ENCODE results near the gene BCKDK.

DNA sequence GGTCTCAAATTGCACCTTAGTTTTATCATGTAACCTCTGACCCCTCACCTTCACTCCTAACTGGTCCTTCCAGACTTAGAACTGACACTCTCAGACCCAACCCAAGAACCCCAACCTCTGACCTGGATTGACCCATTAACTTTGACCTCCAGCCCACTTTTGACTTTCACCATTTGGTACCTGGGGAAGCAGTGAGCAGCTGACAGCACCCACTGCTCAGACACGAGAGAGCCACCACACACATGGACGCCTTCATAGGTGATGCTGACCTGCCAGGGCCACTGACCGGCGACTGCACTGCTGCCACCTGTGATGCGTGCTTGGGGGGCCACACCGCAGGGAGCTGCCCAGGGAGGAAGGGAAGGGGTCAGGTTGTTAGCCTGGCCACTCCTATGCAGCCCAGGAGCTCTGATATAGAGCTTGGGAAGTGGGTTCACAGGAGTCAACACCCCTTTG lies 24.9 kb downstream of the BCKDK start:
- no peak for TF ChIP-seq GABPA (IDR thresholded peaks at IDR 0.05; ENCODE audit: borderline replicate concordance, insufficient read depth, low read length)
- no peak for TF ChIP-seq RAD21 (IDR thresholded peaks at IDR 0.05 in 1 of 2, conservative IDR thresholded peaks at IDR 0.05 in 1 of 2; ENCODE audit: low read depth in 2 of 2, low read length in 2 of 2)
- no peak for TF ChIP-seq PHF8 (conservative IDR thresholded peaks at IDR 0.05; ENCODE audit: low read depth, low read length)
- TF ChIP-seq, protein P1, sequence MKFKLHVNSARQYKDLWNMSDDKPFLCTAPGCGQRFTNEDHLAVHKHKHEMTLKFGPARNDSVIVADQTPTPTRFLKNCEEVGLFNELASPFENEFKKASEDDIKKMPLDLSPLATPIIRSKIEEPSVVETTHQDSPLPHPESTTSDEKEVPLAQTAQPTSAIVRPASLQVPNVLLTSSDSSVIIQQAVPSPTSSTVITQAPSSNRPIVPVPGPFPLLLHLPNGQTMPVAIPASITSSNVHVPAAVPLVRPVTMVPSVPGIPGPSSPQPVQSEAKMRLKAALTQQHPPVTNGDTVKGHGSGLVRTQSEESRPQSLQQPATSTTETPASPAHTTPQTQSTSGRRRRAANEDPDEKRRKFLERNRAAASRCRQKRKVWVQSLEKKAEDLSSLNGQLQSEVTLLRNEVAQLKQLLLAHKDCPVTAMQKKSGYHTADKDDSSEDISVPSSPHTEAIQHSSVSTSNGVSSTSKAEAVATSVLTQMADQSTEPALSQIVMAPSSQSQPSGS (IDR thresholded peaks at IDR 0.05; ENCODE audit: low read length), result no peak
